Stimulated activated memory B cell treated with anti-CD40 and anti-IgM and Interleukin-4, amounts not matched to agents 10 μg/mL and 1 μg/mL and 100 μg/mL, for 72 hours (primary cell): ENCODE data around the gene CDC45.
"Not testable (repeated sequence)": the region's sequence is repeated elsewhere in the genome, so short reads cannot be mapped to it uniquely, and the experiment has no call there.

ENCODE experiments used
- ATAC-seq: fragments of 150-1000 bp; cut with Tn5 transposase; 2 replicates; pipeline ENCODE4 v1.10.0; 2021
- H3K27ac Mint-ChIP-seq: one replicate; pipeline ENCODE4 v1.8.0; 2022; ENCODE audit warnings: mild to moderate bottlenecking, mixed read lengths
- H3K27me3 Mint-ChIP-seq: one replicate; pipeline ENCODE4 v1.8.0; 2022; ENCODE audit warnings: mixed read lengths
- H3K36me3 Mint-ChIP-seq: one replicate; pipeline ENCODE4 v1.8.0; 2022; ENCODE audit warnings: mixed read lengths
- H3K4me1 Mint-ChIP-seq: one replicate; pipeline ENCODE4 v1.8.0; 2022; ENCODE audit warnings: mixed read lengths
- H3K4me3 Mint-ChIP-seq: one replicate; pipeline ENCODE4 v1.8.0; 2022; ENCODE audit warnings: mild to moderate bottlenecking, moderate library complexity, mixed read lengths
- H3K9me3 Mint-ChIP-seq: one replicate; pipeline ENCODE4 v1.8.0; 2022; ENCODE audit warnings: mixed read lengths

The CDC45 gene

GRCh38 chr22:19533049-19533626 is 53.4 kb downstream of the CDC45 start:
- Mint-ChIP-seq H3K27ac (no peak overlapping the region), H3K4me3 (no peak overlapping the region), H3K4me1 (no peaks in the 10 kb centered on the region), H3K36me3 (no peaks in the 10 kb centered on the region), H3K9me3 (no peaks in the 10 kb centered on the region), H3K27me3 (peaks cover 37% of the 10 kb centered on the region)
- ATAC-seq = no peak

DNA sequence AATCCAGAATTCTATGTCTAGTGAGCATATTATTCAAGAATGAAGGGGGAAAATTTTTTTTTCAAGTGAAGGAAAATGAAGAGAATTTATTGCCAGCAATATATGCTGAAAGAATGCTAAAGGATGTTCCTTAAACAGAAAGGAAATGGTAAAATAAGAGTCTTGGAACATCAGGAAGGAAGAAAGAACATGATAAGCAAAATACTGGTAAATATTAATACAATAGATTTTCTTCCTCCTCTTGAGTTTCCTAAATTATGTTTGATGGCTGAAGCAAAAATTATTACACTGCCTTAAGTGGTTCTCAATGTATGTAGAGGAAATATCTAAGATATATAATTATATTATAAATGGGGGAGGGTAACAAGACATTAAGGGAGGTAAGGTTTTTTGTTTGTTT is 54.1 kb downstream of the CDC45 start:
- Mint-ChIP-seq H3K4me1 (no peaks in the 10 kb centered on the region), H3K27me3 (peaks cover 37% of the 10 kb centered on the region), H3K4me3 (no peak overlapping the region), H3K27ac (no peak overlapping the region), H3K36me3 (no peaks in the 10 kb centered on the region), H3K9me3 (no peaks in the 10 kb centered on the region)
- no peak for ATAC-seq

DNA sequence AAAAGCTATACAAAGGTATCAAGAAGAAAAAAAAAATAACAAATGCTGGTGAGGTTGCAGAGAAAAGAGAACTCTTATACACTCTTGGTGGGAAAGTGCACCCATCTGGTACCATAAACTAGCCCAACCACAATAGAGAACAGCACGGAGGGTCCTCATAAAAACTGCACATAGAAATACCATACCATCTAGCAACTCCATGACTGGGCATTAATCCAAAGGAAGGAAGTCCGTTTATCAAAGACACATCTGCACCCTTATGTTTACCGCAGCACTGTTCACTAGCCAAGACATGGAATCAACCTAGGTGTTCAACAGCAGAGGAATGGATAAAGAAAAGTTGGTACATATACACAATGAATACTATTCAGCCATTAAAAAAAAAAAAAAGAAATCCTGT is 55.3 kb downstream of the CDC45 start:
- no peaks in the 10 kb centered on the region for H3K36me3 Mint-ChIP-seq
- peaks cover 37% of the 10 kb centered on the region for H3K27me3 Mint-ChIP-seq
- no peak for ATAC-seq
- no peak overlapping the region for H3K27ac Mint-ChIP-seq
- no peaks in the 10 kb centered on the region for H3K4me1 Mint-ChIP-seq
- no peak overlapping the region for H3K4me3 Mint-ChIP-seq
- no peaks in the 10 kb centered on the region for H3K9me3 Mint-ChIP-seq

- H3K27me3 Mint-ChIP-seq = peaks cover 23% of the 10 kb centered on the region
- ATAC-seq = no peak
- H3K36me3 Mint-ChIP-seq = no peaks in the 10 kb centered on the region
- no peak overlapping the region for H3K4me3 Mint-ChIP-seq
- no peaks in the 10 kb centered on the region for H3K9me3 Mint-ChIP-seq
- H3K27ac Mint-ChIP-seq = no peak overlapping the region
- H3K4me1 Mint-ChIP-seq = no peaks in the 10 kb centered on the region
Measured at GRCh38 chr22:19536564-19536963, 56.8 kb downstream of the CDC45 start.

DNA sequence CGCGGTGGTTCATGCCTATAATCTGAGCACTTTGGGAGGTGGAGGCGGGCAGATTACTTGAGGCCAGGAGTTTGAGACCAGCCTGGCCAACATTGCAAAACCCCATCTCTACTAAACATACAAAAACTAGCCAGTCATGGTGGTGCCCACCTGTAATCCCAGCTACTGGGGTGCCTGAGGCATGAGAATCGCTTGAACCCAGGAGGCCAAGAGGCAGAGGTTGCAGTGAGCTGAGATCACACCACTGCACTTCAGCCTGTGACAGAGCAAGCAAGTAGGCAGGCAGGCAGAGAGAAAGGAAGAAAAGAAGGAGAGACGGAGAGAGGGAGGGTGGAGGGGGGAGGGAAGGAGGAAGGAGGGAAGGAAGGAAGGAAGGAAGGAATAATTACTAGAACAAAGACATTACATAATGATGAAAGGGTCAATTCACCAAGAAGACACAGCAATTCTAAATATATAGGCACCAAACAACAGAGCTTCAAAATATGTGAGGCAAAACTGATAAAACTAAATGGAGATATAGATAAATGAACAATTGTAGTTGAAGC is 58.3 kb downstream of the CDC45 start:
- Mint-ChIP-seq H3K4me3 (no peak overlapping the region), H3K27ac (no peak overlapping the region), H3K36me3 (no peaks in the 10 kb centered on the region), H3K9me3 (no peaks in the 10 kb centered on the region), H3K27me3 (peaks cover 10% of the 10 kb centered on the region), H3K4me1 (no peaks in the 10 kb centered on the region)
- ATAC-seq = no peak

- no peaks in the 10 kb centered on the region for H3K36me3 Mint-ChIP-seq
- H3K4me1 Mint-ChIP-seq = no peaks in the 10 kb centered on the region
- H3K27ac Mint-ChIP-seq = no peak overlapping the region
- ATAC-seq = no peak
- H3K27me3 Mint-ChIP-seq = peaks cover 22% of the 10 kb centered on the region
- H3K4me3 Mint-ChIP-seq = no peak overlapping the region
- no peaks in the 10 kb centered on the region for H3K9me3 Mint-ChIP-seq
Measured at GRCh38 chr22:19540394-19540793, 60.7 kb downstream of the CDC45 start.

GRCh38 chr22:19543970-19544708 is 64.4 kb downstream of the CDC45 start:
- no peaks in the 10 kb centered on the region for H3K9me3 Mint-ChIP-seq

GRCh38 chr22:19545935-19546207 is 66.2 kb downstream of the CDC45 start:
- peaks cover 22% of the 10 kb centered on the region for H3K27me3 Mint-ChIP-seq
- no peak overlapping the region for H3K27ac Mint-ChIP-seq
- no peaks in the 10 kb centered on the region for H3K4me1 Mint-ChIP-seq
- H3K4me3 Mint-ChIP-seq = no peak overlapping the region
- H3K9me3 Mint-ChIP-seq = no peaks in the 10 kb centered on the region
- ATAC-seq = no peak
- H3K36me3 Mint-ChIP-seq = no peaks in the 10 kb centered on the region

More at GRCh38 chr22:19543970-19544708, 64.4 kb downstream of the CDC45 start:
- peak; percentile 55 for ATAC-seq
- H3K4me3 Mint-ChIP-seq = no peak overlapping the region
- peak overlapping the region; percentile 11 for H3K27ac Mint-ChIP-seq
- H3K36me3 Mint-ChIP-seq = no peaks in the 10 kb centered on the region
- no peaks in the 10 kb centered on the region for H3K4me1 Mint-ChIP-seq
- H3K27me3 Mint-ChIP-seq = peaks cover 22% of the 10 kb centered on the region

DNA sequence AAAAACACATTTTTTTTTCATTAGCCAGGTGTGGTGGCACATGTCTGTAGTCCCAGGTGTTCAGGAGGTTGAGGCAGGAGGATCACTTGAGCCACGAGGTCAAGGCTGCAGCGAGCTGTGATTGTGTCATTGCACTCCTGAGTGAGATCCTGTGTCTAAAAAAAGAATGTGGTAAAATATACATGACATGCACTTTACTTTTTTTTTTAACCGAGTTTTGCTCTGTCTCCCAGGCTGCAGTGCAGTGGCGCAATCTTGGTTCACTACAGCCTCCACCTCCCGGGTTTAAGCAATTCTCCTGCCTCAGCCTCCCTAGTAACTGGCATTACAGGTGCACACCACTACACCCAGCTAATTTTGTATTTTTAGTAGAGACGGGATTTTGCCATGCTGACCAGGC is 67.0 kb downstream of the CDC45 start:
- Mint-ChIP-seq H3K4me3 (no peak overlapping the region), H3K36me3 (no peaks in the 10 kb centered on the region), H3K9me3 (no peaks in the 10 kb centered on the region), H3K27me3 (peaks cover 22% of the 10 kb centered on the region), H3K27ac (no peak overlapping the region), H3K4me1 (no peaks in the 10 kb centered on the region)
- no peak for ATAC-seq

DNA sequence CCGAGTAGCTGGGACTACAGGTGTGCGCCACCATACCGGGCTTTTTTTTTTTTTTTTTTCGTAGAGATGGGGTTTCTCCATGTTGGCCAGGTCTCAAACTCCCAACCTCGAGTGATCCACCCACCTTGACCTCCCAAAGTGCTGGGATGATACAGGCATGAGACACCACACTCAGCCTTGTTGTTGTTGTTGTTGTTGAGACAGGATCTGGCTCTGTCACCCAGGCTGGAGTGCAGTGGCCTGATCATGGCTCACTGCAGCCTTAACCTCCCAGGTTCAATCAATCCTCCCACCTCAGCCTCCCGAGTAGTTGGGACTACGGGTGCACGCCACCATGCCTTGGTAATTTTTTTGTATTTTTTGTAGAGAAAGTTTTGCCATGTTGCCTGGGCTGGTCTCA is 67.9 kb downstream of the CDC45 start:
- H3K4me3 Mint-ChIP-seq = no peak overlapping the region
- no peak overlapping the region for H3K27ac Mint-ChIP-seq
- ATAC-seq = no peak
- H3K27me3 Mint-ChIP-seq = peaks cover 22% of the 10 kb centered on the region
- H3K36me3 Mint-ChIP-seq = no peaks in the 10 kb centered on the region
- H3K4me1 Mint-ChIP-seq = no peaks in the 10 kb centered on the region
- no peaks in the 10 kb centered on the region for H3K9me3 Mint-ChIP-seq

- H3K9me3 Mint-ChIP-seq, H3K4me3 Mint-ChIP-seq, H3K4me1 Mint-ChIP-seq: not testable (repeated sequence)
Measured at GRCh38 chr22:19548427-19548826, 68.7 kb downstream of the CDC45 start.

DNA sequence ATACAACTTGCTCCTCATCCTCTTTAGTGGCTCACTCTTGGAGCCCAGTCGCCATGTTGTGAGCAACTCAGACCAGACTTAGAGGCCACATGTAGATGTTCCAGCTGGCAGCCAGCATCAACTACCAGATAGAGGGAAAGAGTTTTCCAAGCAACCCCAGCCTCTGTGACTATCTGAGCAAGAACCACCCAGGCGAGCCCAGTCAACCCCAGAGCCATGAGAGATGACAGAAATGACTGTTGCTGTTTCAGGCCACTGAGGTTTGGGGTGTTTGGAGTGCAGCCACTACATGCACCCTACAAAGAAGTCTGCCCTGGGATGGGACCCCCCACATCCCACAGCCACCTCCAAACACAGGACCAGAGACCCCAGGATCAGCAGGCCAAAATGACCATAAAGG is 69.2 kb downstream of the CDC45 start:
- ATAC-seq = no peak

More at GRCh38 chr22:19548427-19548826, 68.7 kb downstream of the CDC45 start:
- not testable (repeated sequence) for H3K36me3 Mint-ChIP-seq, H3K27ac Mint-ChIP-seq, ATAC-seq
- peaks cover 17% of the 10 kb centered on the region for H3K27me3 Mint-ChIP-seq

GRCh38 chr22:19549428-19549827 is 69.7 kb downstream of the CDC45 start:
- Mint-ChIP-seq H3K4me3 (no peak overlapping the region), H3K27me3 (peaks cover 16% of the 10 kb centered on the region), H3K9me3 (no peaks in the 10 kb centered on the region), H3K4me1 (no peaks in the 10 kb centered on the region), H3K36me3 (no peaks in the 10 kb centered on the region), H3K27ac (no peak overlapping the region)
- ATAC-seq = no peak

More for the DNA sequence above, 69.2 kb downstream of the CDC45 start:
- Mint-ChIP-seq H3K27me3 (peaks cover 16% of the 10 kb centered on the region), H3K27ac (no peak overlapping the region), H3K4me3 (no peak overlapping the region), H3K4me1 (no peaks in the 10 kb centered on the region), H3K36me3 (no peaks in the 10 kb centered on the region), H3K9me3 (no peaks in the 10 kb centered on the region)

- H3K36me3 Mint-ChIP-seq = no peaks in the 10 kb centered on the region
- peaks cover 18% of the 10 kb centered on the region for H3K27me3 Mint-ChIP-seq
- ATAC-seq = no peak
- no peak overlapping the region for H3K27ac Mint-ChIP-seq
- H3K4me3 Mint-ChIP-seq = no peak overlapping the region
- no peaks in the 10 kb centered on the region for H3K4me1 Mint-ChIP-seq
- no peaks in the 10 kb centered on the region for H3K9me3 Mint-ChIP-seq
Measured at GRCh38 chr22:19550382-19550781, 70.7 kb downstream of the CDC45 start.

- Mint-ChIP-seq H3K27ac (no peak overlapping the region), H3K27me3 (peaks cover 38% of the 10 kb centered on the region), H3K9me3 (no peaks in the 10 kb centered on the region), H3K36me3 (no peaks in the 10 kb centered on the region), H3K4me3 (no peak overlapping the region), H3K4me1 (no peaks in the 10 kb centered on the region)
- ATAC-seq = no peak
Measured at GRCh38 chr22:19553201-19553600, 73.5 kb downstream of the CDC45 start.

- Mint-ChIP-seq H3K36me3 (no peaks in the 10 kb centered on the region), H3K27me3 (peaks cover 40% of the 10 kb centered on the region), H3K4me1 (no peaks in the 10 kb centered on the region), H3K4me3 (no peak overlapping the region), H3K9me3 (no peaks in the 10 kb centered on the region), H3K27ac (no peak overlapping the region)
- ATAC-seq = no peak
Measured at GRCh38 chr22:19554834-19555404, 75.2 kb downstream of the CDC45 start.
